NCI-H2171 (cell line): Measurements from ENCODE around the gene SRP72.

ENCODE experiments used
- DNase-seq: peaks from one replicate; lab custom pipeline; 2025; lab: John Stamatoyannopoulos, UW

Gene SRP72

DNA sequence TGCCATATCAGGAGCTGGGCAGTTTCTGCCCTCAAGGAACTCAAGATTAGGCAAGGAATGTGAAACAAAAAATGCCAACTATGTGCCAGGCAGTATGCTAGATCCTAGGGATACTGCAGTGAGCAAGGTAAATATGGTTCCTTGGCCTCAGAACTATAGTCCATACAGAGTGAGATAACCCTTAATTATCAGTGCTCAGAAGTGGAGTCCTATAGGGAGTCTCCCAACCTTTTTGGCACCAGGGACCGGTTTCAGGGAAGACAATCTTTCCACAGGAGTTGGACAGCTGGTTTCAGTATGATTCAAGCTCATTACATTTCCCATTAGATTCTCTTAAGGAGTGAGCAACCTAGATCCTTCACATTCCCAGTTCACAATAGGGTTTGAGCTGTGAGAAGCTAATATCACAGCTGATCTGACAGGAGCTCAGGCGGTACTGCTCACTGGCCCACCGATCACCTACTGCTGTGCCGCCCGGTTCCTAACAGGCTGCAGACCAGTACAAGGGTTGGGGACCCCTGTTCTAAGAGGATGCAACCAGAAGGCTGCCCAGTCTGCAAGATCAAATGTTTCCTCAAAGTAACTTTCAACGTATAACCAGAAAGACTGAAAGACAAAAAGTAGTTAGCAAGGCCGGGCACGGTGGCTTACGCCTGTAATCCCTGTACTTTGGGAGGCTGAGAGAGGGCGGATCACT, 1.7 kb upstream of the SRP72 start:
- no peak for DNase-seq

DNA sequence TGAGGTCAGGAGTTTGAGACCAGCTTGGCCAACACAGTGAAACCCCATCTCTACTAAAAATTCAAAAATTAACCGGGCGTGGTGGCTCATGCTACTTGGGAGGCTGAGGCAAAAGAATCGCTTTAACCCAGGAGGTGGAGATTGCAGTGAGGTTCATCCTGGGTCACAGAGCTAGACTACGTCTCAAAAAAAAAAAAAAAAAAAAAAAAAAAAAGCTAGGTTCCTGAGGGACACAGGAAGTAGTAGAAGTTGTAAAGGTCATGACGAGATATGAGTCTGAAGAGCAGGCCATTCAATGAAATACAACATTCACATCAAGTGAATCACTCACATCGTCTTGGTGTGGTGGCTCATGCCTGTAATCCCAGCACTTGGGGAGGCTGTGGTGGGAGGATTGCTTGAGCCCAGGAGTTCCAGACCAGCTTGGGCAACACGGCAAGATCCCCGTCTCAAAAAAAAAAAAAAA, 1.1 kb upstream of the SRP72 start:
- peak; percentile 0 for DNase-seq

- DNase-seq, result no peak
These were observed 520 bp upstream of the SRP72 start for GRCh38 chr4:56466910-56467283.

DNA sequence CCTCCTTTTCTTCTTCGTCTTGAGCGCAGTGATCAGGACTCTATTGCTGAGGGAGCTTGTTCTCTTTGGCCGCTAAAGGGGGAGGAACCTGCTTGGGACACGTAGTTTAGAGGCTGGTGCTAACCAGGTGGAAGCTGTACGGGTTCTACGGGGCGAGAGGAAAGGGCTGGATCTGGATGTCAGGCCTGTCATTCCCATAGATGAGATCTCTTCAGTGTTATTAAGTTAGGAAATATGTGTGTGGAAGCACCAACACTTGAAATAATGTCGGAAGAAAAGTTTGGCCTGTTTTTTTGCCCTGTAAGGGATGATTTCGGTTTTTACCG, 643 bp downstream of the SRP72 start:
- no peak for DNase-seq

GRCh38 chr4:56469489-56470210, 2.2 kb downstream of the SRP72 start:
- DNase-seq, result no peak

DNA sequence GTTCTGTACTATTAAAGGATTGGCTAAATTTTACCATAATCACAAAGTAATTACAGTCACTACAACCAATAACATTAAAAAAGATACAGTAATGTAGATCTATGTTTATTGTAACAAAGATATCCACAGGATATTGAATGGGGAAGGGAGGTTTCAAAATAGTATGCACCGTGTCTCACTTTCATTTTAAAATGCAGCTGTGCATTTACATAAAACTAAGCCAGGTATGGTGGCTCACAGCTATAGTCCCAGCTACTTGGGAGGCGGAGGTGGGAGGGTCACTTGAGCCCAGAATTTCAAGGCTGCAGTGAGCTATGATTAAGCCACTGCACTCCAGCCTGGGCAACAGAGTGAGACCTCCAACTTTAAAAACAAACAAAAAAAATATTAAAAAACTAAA, 8.5 kb downstream of the SRP72 start:
- no peak for DNase-seq

- DNase-seq, result no peak
These were observed 9.8 kb downstream of the SRP72 start for GRCh38 chr4:56477192-56477702.

- DNase-seq, result no peak
These were observed 13.3 kb downstream of the SRP72 start for GRCh38 chr4:56480691-56481090.

DNA sequence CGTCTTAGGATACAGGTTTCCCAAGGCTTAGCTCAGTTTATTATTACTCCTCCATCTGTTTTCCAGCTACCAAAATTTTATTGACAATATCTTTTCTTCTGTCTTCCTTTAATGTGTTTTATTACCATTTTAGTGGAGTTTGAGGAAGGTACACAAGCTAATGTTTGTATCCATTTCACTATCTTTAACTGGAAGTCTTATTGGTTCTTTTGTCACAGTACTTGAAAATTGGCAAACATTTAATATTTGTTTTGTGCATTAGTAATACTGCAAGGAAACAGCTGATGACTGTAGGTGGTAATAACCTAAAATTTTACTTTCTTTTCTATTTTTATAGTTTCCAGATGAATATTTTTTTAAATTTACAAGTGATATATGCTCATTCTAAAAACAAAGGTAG, 28.8 kb downstream of the SRP72 start:
- no peak for DNase-seq

DNA sequence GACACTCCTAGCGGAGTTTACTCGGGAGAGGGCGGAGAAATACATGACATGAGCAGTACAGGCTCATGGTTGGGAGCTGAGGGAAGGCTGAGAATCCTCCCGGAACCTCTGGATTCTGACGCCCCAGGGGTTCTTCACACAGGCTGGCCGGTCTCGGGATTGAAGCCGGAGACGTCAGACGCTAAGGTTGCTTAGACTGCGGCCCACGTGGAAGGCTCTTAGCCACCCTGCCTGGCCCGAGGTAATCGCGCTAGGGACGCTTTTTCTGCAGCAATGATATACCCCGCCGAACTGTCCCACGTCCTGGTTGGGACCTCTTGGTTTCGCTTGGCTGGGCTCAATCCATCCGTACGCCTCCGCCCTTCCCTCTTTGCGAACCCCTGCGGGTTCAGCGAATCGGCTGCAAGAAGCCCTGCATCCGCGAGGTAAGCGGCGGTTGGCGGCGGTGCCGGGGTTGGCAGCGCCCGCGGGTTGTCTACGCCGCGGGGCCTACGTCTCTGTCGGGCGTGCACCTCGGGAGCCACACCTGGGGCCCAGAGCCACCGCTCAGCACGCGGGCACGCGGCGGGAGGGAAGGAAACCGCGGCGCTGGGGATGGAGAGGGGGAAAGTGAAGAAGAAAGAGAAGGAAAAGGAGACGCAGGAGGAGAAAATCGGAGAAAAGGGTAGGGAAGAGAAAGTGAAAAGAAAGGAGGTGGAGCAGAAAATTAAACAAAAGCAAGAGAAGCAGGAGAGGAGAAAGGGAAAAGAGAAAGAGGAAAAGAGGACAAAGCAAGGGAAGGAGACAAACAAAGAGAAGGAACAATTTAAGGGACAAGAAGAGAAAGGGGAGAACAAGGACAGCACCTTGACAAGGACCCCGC, 38.1 kb downstream of the SRP72 start, which contains the start of gene ARL9:
ARL9 (plus strand) TSS at position 523 of the 862 bp plus-strand sequence; CDS start at position 595, 72 bp downstream.
- peak; percentile 19 for DNase-seq

GRCh38 chr4:56511098-56511497, 43.7 kb downstream of the SRP72 start:
- no peak for DNase-seq

DNA sequence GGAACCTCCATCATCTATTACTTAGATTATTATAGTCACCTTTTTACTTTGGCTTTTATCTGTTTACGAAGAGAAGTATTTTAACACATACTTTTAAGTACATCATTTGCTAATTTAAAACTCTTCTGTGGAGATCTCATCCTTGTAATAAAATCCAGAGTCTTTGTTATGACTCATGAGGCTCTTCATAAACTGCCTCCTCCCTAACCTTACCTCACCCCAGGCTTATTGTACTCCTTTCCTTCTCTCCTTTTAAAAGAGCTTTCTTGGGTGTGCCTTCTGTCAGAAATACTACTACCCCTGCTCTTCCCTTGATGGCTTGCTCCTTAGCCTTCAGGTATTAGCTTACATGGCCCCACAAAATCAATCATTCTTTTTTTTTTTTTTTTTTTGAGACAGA, 44.7 kb downstream of the SRP72 start:
- no peak for DNase-seq

DNA sequence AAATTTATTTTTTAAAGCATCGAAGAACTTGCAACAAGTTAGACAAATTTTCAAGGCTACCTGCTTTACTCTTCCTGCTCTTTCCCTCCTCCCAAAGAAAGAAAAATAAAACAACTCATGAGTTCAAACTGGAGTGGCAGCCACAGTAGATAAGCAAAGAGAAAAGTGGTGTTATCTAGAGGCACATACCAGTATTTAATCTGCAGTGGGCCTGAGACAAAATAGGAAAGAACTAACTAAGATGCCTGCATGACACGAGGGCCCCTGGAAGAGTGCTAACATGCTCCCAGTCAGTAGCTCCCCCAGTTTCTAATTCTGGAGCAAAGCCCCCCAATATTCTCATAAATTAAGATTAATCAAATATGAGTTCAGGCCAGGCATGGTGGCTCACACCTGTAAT, 46.1 kb downstream of the SRP72 start:
- DNase-seq, result no peak

- DNase-seq, result peak; percentile 56
These were observed 63.1 kb downstream of the SRP72 start for GRCh38 chr4:56530269-56531148.

GRCh38 chr4:56531149-56531770, 63.8 kb downstream of the SRP72 start:
- no peak for DNase-seq

DNA sequence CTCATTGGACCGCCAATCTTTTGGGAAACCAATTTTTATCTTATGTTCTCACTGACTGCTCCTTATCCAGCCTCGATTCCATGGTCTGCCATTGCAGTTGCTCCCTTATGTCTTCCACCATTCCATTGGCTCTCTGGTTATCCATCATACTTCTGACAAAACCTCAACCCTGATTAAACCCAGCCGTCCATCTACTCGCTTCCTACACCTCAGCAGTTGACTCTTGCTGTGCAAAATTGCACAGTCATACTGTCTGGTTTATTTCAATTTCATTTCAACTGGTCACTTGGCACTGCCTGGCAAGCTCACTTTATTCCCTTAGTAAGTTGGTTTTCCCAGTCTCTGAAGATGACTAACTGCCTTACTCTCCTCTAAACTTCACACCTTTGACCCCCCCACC, 64.4 kb downstream of the SRP72 start:
- no peak for DNase-seq

- DNase-seq, result no peak
These were observed 64.8 kb downstream of the SRP72 start for GRCh38 chr4:56532239-56532638.

DNA sequence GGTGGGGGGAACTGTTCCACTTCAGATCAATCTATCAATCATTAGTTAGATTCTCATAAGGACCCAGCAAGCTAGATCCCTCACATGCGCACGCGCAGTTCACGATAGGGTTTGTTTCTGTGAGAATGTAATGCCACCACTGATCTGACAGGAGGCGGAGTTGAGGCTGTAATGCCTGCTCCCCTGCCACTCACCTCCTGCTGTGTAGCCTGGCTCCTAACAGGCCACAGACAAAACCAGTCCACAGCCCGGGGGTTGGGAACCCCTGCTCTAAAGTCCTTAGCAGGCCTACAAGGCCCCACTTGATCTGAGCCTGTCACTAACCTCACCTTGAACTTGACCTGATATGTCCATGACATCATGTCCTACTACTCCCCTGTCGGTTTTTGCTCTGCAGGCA, 68.5 kb downstream of the SRP72 start:
- DNase-seq, result no peak

DNA sequence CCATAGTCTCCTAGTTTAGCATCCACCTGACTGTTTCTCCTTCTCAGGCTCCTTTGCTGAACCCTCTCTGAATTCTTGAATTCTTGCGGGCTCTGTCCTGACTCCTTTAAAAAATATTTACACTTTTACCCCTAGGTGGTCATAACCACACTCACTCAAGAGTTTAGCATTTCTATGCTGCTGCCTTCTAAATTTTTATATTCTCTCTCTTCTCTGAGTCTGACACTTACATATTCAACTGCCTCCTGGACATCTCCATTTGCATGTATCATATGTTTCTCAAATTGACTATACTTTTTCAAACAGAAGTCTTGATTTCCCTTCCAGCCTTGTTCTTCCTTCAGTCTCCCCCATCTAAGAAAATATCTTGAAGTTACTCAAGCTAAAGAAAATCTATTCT, 69.7 kb downstream of the SRP72 start:
- DNase-seq, result no peak

DNA sequence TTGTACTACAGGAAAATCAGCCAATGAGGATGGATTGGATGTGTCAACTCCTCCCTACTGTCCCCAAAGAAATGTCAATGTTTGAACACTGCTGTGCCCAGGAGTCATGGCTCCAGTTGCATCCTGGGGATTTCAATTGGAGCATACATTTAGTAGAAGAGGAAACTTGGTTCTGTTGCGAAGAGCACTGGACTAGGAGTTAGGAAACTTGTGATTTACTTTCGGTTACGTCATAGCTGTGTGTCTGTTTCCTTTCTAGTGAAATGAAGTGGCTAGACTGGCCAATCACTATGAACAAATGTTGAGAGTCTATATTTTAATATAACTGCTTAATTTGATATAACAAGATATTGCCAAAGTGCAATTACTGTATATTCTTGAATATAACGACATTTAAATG, 73.4 kb downstream of the SRP72 start:
- no peak for DNase-seq

DNA sequence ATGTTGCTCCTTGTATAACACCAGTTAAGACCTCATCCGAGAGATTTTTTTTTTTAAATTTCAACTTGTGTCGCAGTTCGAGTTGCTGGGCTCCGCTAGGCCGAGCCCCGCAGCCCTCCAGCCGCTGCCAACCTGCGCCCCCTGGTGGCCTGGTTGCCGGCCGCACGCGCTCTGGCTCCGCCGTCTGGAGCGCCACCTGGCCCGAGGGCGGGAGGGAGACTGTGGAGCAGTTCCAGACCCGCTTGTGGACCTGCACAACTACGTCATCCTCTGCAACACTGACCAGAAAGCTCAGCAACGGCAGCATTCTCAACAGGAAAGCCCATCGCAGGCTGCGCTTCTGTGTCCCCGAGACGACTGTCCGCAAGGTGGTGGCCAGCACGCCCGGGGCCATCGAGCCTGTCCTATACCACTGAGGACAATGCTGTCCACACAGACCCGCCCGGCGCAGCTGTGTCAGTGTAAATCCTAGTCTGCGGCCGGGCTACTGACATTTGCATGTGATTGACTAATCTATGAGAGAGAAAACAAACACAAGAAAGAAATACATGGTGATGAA, 77.2 kb downstream of the SRP72 start:
- DNase-seq, result peak; percentile 36
